GM10266 (cell line): ENCODE results near the gene NFKBIL1.
"Not testable (repeated sequence)": the region's sequence is repeated elsewhere in the genome, so short reads cannot be mapped to it uniquely, and the experiment has no call there.

ENCODE experiments used
- DNase-seq: peaks from one replicate; pipeline ENCODE4 v3.0.0; 2012; ENCODE audit errors: extremely low spot score
- CTCF ChIP-seq: IDR thresholded peaks from 2 replicates; pipeline ENCODE4 v1.5.1; 2012; ENCODE audit warnings: mild to moderate bottlenecking, low read depth; ENCODE audit not compliant: control insufficient read depth, insufficient read depth; ENCODE audit errors: missing control alignments

NFKBIL1 gene

GRCh38 chr6:31546958-31547726, at the start of gene NFKBIL1:
Gene NFKBIL1, plus strand, starts transcription at chr6:31547608. Its CDS starts 87 bp downstream, at chr6:31547695.
- DNase-seq: peak; percentile 90
- no peak for TF ChIP-seq CTCF

GRCh38 chr6:31498748-31499147, 48.7 kb upstream of the NFKBIL1 start:
- TF ChIP-seq CTCF: no peak
- DNase-seq: no peak

- not testable (repeated sequence) for DNase-seq
Observed at GRCh38 chr6:31499648-31500047, 47.8 kb upstream of the NFKBIL1 start.

GRCh38 chr6:31502586-31502985, 44.8 kb upstream of the NFKBIL1 start:
- no peak for TF ChIP-seq CTCF
- DNase-seq: no peak

- not testable (repeated sequence) for DNase-seq
Observed at GRCh38 chr6:31509036-31509435, 38.4 kb upstream of the NFKBIL1 start.

- DNase-seq: no peak
- no peak for TF ChIP-seq CTCF
Observed at GRCh38 chr6:31510007-31510406, 37.4 kb upstream of the NFKBIL1 start.

- no peak for TF ChIP-seq CTCF
- DNase-seq: no peak
Observed at GRCh38 chr6:31513456-31514165, 33.8 kb upstream of the NFKBIL1 start.

- TF ChIP-seq CTCF: no peak
- no peak for DNase-seq
Observed at GRCh38 chr6:31521835-31522234, 25.6 kb upstream of the NFKBIL1 start.
